Effector CD4-positive, alpha-beta T cell (primary cell): Measurements from ENCODE around the gene CCDC183.
A peak's percentile ranks its signal among the peaks of the same experiment; 100 is the strongest.
"Not testable (repeated sequence)": the region's sequence is repeated elsewhere in the genome, so short reads cannot be mapped to it uniquely, and the experiment has no call there.

Source experiments
- DNase-seq: peaks from one replicate; pipeline ENCODE4 v3.0.0-alpha.2; 2020

Gene CCDC183

GRCh38 chr9:136760834-136761544 lies 35.1 kb upstream of the CCDC183 start:
- not testable (repeated sequence) for DNase-seq

- no peak for DNase-seq
Observed at GRCh38 chr9:136761545-136761981, 34.6 kb upstream of the CCDC183 start.

GRCh38 chr9:136762221-136762691 lies 33.9 kb upstream of the CCDC183 start:
- no peak for DNase-seq

GRCh38 chr9:136762915-136763648 lies 33.1 kb upstream of the CCDC183 start:
- peak; percentile 18 for DNase-seq

GRCh38 chr9:136763649-136764035 lies 32.5 kb upstream of the CCDC183 start:
- no peak for DNase-seq

- no peak for DNase-seq
Observed at GRCh38 chr9:136764301-136764891, 31.7 kb upstream of the CCDC183 start, which contains the start of gene LCN15. Gene LCN15 (minus strand): TSS chr9:136764518. CDS start chr9:136764488, 30 bp downstream.

GRCh38 chr9:136765041-136765440 lies 31.1 kb upstream of the CCDC183 start:
- no peak for DNase-seq

- not testable (repeated sequence) for DNase-seq
Observed at GRCh38 chr9:136765745-136766409, 30.3 kb upstream of the CCDC183 start.

- DNase-seq, result peak; percentile 32
Observed at GRCh38 chr9:136766410-136767120, 29.6 kb upstream of the CCDC183 start.

GRCh38 chr9:136769710-136770191 lies 26.4 kb upstream of the CCDC183 start:
- DNase-seq, result peak; percentile 26

- no peak for DNase-seq
Observed at GRCh38 chr9:136771907-136772415, 24.2 kb upstream of the CCDC183 start.

- DNase-seq, result no peak
Observed at GRCh38 chr9:136773386-136774044, 22.6 kb upstream of the CCDC183 start.

GRCh38 chr9:136774416-136775045 lies 21.6 kb upstream of the CCDC183 start:
- no peak for DNase-seq

- DNase-seq, result no peak
Observed at GRCh38 chr9:136775191-136775590, 20.9 kb upstream of the CCDC183 start.

- no peak for DNase-seq
Observed at GRCh38 chr9:136776947-136777346, 19.2 kb upstream of the CCDC183 start.

- no peak for DNase-seq
Observed at GRCh38 chr9:136777359-136777758, 18.8 kb upstream of the CCDC183 start.

GRCh38 chr9:136779808-136780207 lies 16.3 kb upstream of the CCDC183 start:
- DNase-seq, result no peak

- DNase-seq, result no peak
Observed at GRCh38 chr9:136782452-136782851, 13.7 kb upstream of the CCDC183 start.

- no peak for DNase-seq
Observed at GRCh38 chr9:136784249-136784996, 11.7 kb upstream of the CCDC183 start.

GRCh38 chr9:136784997-136785361 lies 11.2 kb upstream of the CCDC183 start:
- DNase-seq, result no peak
